OCI-LY1 (cell line): ENCODE data around the gene ZDHHC14.

ENCODE experiments used
- CTCF ChIP-seq: fragments of 200-600 bp; sonication (generic), shearing (Covaris generic); IDR thresholded peaks from 2 replicates; pipeline ENCODE4 v1.5.1; 2017; ENCODE audit warnings: mild to moderate bottlenecking, antibody characterized with exemption, low read length, moderate library complexity, mixed read lengths
- EZH2 ChIP-seq: fragments of 200-600 bp; sonication (generic), shearing (Covaris generic); IDR thresholded peaks from 2 replicates; pipeline ENCODE4 v1.8.0; 2017; ENCODE audit warnings: borderline replicate concordance, mixed run types, mild to moderate bottlenecking, antibody characterized with exemption, low read length, moderate library complexity, mixed read lengths

- TF ChIP-seq CTCF, result no peak
- no peak for TF ChIP-seq EZH2
These were observed 19.7 kb downstream of the ZDHHC14 start for GRCh38 chr6:157400676-157401075.
